ENCODE measurements around the gene ARHGAP44.

DNA sequence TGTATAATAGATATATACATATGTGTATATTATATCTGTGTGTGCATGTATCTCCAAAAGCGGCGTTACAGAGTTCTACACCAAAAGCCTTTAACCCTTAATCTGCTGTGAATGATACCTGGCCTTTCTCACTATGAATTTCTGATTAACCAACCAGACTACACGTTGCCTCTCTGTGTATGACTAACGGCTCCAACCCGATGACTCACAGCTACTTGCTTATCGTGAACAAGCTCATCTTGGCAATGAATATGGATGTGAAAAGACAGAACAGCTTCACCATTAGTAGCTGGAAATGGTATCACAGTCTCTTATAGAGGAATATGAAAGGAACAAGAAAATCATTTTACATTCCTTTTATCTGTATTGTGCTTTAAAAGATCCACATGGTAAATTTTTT, 23.8 kb upstream of the ARHGAP44 start:
- TF ChIP-seq, protein P1, sequence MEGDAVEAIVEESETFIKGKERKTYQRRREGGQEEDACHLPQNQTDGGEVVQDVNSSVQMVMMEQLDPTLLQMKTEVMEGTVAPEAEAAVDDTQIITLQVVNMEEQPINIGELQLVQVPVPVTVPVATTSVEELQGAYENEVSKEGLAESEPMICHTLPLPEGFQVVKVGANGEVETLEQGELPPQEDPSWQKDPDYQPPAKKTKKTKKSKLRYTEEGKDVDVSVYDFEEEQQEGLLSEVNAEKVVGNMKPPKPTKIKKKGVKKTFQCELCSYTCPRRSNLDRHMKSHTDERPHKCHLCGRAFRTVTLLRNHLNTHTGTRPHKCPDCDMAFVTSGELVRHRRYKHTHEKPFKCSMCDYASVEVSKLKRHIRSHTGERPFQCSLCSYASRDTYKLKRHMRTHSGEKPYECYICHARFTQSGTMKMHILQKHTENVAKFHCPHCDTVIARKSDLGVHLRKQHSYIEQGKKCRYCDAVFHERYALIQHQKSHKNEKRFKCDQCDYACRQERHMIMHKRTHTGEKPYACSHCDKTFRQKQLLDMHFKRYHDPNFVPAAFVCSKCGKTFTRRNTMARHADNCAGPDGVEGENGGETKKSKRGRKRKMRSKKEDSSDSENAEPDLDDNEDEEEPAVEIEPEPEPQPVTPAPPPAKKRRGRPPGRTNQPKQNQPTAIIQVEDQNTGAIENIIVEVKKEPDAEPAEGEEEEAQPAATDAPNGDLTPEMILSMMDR (IDR thresholded peaks at IDR 0.05): no peak
- peak in 1 of 2 donors; percentile 40 for TF ChIP-seq POLR2AphosphoS5 (IDR thresholded peaks at IDR 0.05)
- TF ChIP-seq POLR2A (IDR thresholded peaks at IDR 0.05; ENCODE audit: low read depth): no peak

Measured in esophagus muscularis mucosa (tissue), 3 donors.